Testis (tissue), 3 donors: ENCODE data around the gene ACSL6. TPM values are rescaled to one million over a fixed set of nuclear protein-coding genes. Genes with fewer than 3 reads are reported as not detected.

ENCODE experiments used
- DNase-seq: peaks from one replicate; pipeline ENCODE4 v3.0.0-alpha.2; 2019
- H3K27ac ChIP-seq, 2 donors: fragments of 200-600 bp; sonication (generic); one replicate each; pipeline ENCODE4 v1.5.1; 2019
- H3K27me3 ChIP-seq: fragments of 200-600 bp; sonication (generic); one replicate; pipeline ENCODE4 v1.5.1; 2019
- H3K36me3 ChIP-seq: fragments of 200-600 bp; sonication (generic); one replicate; pipeline ENCODE4 v1.5.1; 2017; ENCODE audit warnings: low read depth; ENCODE audit errors: missing control alignments
- H3K4me1 ChIP-seq: fragments of 200-600 bp; sonication (generic); one replicate; pipeline ENCODE4 v1.5.1; 2019
- H3K4me3 ChIP-seq, 2 donors: fragments of 200-600 bp; sonication (generic); one replicate each; pipeline ENCODE4 v1.5.1; 2017 to 2019
- H3K9me3 ChIP-seq: fragments of 200-600 bp; sonication (generic); one replicate; pipeline ENCODE4 v1.5.1; 2017
- CTCF ChIP-seq, 3 experiments: fragments of 450-650 bp in 2 of 3; fragments of 200-600 bp in 1 of 3; sonication (generic) in 1 of 3; IDR thresholded peaks; one replicate each; pipeline ENCODE4 v1.5.1; 2016 to 2019; ENCODE audit warnings: antibody characterized with exemption in 3 of 3, mild to moderate bottlenecking in 2 of 3, moderate library complexity in 1 of 3
- POLR2A ChIP-seq: fragments of 450-650 bp; IDR thresholded peaks from one replicate; pipeline ENCODE4 v1.6.1; 2017; ENCODE audit warnings: antibody characterized with exemption, mild to moderate bottlenecking, moderate library complexity
- WGBS, 2 donors: methylation state at CpG; one replicate each; pipeline ENCODE4 v1.1.5; 2018; 5-methylcytosine and 5-hydroxymethylcytosine counted together
- intact Hi-C: fragments of 100-400 bp; cut with DNase I; formaldehyde crosslinking; loops from one replicate; pipeline ENCODE4 v1.15.1; 2023; ENCODE audit warnings: low total_unique reads
- polyA plus RNA-seq: library from polyadenylated mRNA; stranded (reverse); fragments of 350-450 nt; fragmentation: Illumina TruSeq; extraction: RNeasy Lipid Tissue Mini Kit (QIAGEN cat#74804); gene quantifications from one replicate; pipeline ENCODE4 v1.2.3, GENCODE V29; 2014; ENCODE audit warnings: low read depth, low replicate concordance; ENCODE audit not compliant: insufficient read depth
- total RNA-seq, 2 donors: library from RNA; depleted of rRNA; stranded (reverse); fragments of >200 nt; gene quantifications; one replicate each; pipeline ENCODE4 v1.2.3, GENCODE V29; 2016

Gene ACSL6
- total and polyA plus RNA-seq, 3 donors from 2014 or later, result 38.5 to 98.7 (median 44.9) TPM

DNA sequence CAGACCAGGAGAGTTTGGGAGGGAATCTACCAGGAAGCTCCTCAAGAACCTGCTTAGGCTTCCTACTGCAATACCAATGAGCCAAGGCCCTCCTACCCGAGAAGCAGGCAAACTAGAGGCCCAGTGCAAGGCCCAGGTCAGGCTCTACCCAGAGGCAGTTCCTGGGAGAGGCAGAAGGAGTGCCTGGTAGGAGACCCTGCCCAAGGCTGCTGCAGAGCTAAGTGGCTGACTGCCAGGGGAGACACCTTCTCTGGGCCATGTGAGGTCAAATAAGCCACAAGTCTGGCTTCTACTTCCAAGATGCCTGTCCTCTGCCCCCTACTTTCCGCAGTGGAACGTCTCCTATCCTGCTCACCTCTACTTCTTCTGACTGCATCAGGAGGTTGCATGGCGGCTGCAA, 17.8 kb downstream of the ACSL6 start:
- no peak for DNase-seq
- H3K4me1 ChIP-seq, result no peaks in the 10 kb centered on the region
- no peak overlapping the region for H3K4me3 ChIP-seq
- no peaks in the 10 kb centered on the region for H3K9me3 ChIP-seq
- 91 to 93% methylated on average over 4 of the region's 4 CpGs for whole genome bisulfite sequencing, 2 donors
- intact Hi-C loops, result no loop called here
- TF ChIP-seq POLR2A, result no peak
- TF ChIP-seq CTCF (IDR thresholded peaks at IDR 0.05), result no peak
- no peaks in the 10 kb centered on the region for H3K27me3 ChIP-seq
- no peaks in the 10 kb centered on the region for H3K36me3 ChIP-seq
- no peak overlapping the region for H3K27ac ChIP-seq

GRCh38 chr5:131992370-131992769, 19.1 kb downstream of the ACSL6 start:
- Histone ChIP-seq H3K36me3 (no peaks in the 10 kb centered on the region), H3K27me3 (no peaks in the 10 kb centered on the region), H3K4me3 (no peak overlapping the region), H3K4me1 (no peaks in the 10 kb centered on the region), H3K9me3 (no peaks in the 10 kb centered on the region), H3K27ac (no peak overlapping the region)
- TF ChIP-seq CTCF (IDR thresholded peaks at IDR 0.05) (no peak), POLR2A (no peak)
- no peak for DNase-seq
- intact Hi-C loops, result no loop called here
- WGBS, 2 donors, result 86 to 89% methylated on average over 5 of the region's 5 CpGs

DNA sequence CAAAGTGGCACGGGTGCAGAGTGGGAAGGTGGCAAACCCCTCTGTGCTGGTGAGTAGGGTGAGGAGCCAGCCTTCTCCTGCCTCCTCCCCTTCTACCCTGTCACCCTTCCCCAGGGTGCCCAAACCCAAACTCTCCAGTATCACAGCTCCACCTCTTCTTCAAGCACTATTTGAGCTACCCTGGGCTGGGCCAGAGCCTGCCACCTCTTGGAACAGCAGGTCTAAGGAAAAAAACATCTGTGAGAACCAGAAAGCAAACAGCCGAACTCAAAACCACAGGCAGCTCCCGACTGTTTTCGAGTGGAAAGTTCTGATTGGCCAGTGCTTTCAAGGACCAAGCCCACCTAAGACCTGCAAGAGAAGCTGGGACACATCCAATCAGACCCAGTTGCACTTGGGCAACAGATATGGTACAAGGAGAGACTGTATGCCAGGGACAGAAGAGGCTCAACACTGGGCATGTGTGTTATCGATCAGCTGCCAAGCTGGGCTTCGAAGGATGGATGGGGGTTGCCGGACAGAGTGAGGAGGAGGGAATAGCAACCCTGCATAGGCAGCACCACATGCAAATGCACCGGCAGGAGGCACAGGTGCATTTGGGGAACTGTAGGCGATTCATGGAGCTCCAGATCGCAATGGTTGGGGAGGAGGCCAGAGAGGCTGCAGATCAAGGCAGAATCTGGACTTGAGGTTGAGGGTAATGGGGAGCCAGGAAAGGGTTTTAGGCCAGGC, 19.7 kb downstream of the ACSL6 start:
- TF ChIP-seq POLR2A (no peak), CTCF (IDR thresholded peaks at IDR 0.05) (no peak)
- 73 to 78% methylated on average over 9 to 10 of the region's 10 CpGs for WGBS, 2 donors
- Histone ChIP-seq H3K9me3 (no peaks in the 10 kb centered on the region), H3K36me3 (no peaks in the 10 kb centered on the region), H3K27ac (no peak overlapping the region), H3K27me3 (no peaks in the 10 kb centered on the region), H3K4me1 (no peaks in the 10 kb centered on the region), H3K4me3 (no peak overlapping the region)
- intact Hi-C loops, result no loop called here
- DNase-seq, result no peak

DNA sequence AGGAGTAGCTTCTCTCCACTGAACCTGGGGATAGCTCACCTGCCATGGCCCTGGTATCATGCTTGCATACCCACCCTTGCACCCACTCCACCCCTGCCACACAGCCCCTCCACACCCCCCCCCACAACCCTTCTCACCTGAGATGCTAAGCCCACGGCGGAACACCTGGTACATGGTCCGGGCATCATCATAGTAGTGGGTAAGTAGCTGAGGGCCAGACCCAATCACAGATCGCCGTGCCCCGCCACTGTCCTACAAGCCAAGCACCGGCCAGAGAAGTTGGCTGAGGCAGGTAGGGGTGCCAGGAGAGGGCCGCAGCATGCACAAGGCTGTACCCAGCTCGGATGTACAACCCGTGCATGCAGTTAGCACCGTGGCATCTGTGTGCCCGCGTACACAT, 20.7 kb downstream of the ACSL6 start:
- Histone ChIP-seq H3K36me3 (no peaks in the 10 kb centered on the region), H3K4me1 (no peaks in the 10 kb centered on the region), H3K27me3 (no peaks in the 10 kb centered on the region), H3K9me3 (no peaks in the 10 kb centered on the region), H3K27ac (no peak overlapping the region), H3K4me3 (no peak overlapping the region)
- no peak for TF ChIP-seq POLR2A
- WGBS, 2 donors, result 94 to 97% methylated on average over 13 of the region's 13 CpGs
- DNase-seq, result no peak
- intact Hi-C loops, result no loop called here

GRCh38 chr5:131988601-131989000, 22.9 kb downstream of the ACSL6 start:
- no peak overlapping the region for H3K4me3 ChIP-seq
- no peak for DNase-seq
- no peaks in the 10 kb centered on the region for H3K36me3 ChIP-seq
- no peak overlapping the region for H3K27ac ChIP-seq
- intact Hi-C loops, result no loop called here
- 79 to 86% methylated on average over 2 to 6 of the region's 6 CpGs for WGBS, 2 donors
- H3K27me3 ChIP-seq, result no peaks in the 10 kb centered on the region
- no peak for TF ChIP-seq POLR2A
- TF ChIP-seq CTCF (IDR thresholded peaks at IDR 0.05), result no peak
- H3K4me1 ChIP-seq, result peaks cover 2% of the 10 kb centered on the region
- no peaks in the 10 kb centered on the region for H3K9me3 ChIP-seq
